B cell (primary cell): Measurements from ENCODE around the gene GADD45G. TPM values are rescaled to one million over a fixed set of nuclear protein-coding genes. Genes with fewer than 3 reads are reported as not detected.

Experiments
- ATAC-seq: fragments of 200-7000 bp; cut with Tn5 transposase; one replicate; pipeline ENCODE4 v1.10.0; 2021; ENCODE audit warnings: low read depth, mild to moderate bottlenecking, moderate number of reproducible peaks, moderate library complexity
- CTCF ChIA-PET: fragments of 350-600 bp; sonication (Branson Sonifier 250); formaldehyde crosslinking; loops from one replicate; lab custom pipeline; 2021; ENCODE audit warnings: antibody characterized with exemption, inconsistent platforms; lab: Charles Lee
- POLR2A ChIA-PET: fragments of 350-600 bp; sonication (Branson Sonifier 250); formaldehyde crosslinking; loops from one replicate; lab custom pipeline; 2021; ENCODE audit warnings: antibody characterized with exemption; lab: Charles Lee
- DNase-seq: peaks from one replicate; pipeline ENCODE4 v3.0.0; 2013
- H2AFZ ChIP-seq: 2 replicates; pipeline ENCODE4 v1.6.1; 2012; ENCODE audit warnings: mild to moderate bottlenecking, low read depth, low read length; ENCODE audit not compliant: insufficient read depth, poor library complexity, severe bottlenecking
- H3K27ac ChIP-seq, 2 donors: 1 replicate in 1 of 2; 2 replicates in 1 of 2; pipeline ENCODE4 v1.5.1; 2012 to 2013; ENCODE audit warnings: low read length in 2 of 2, mild to moderate bottlenecking in 2 of 2, moderate library complexity in 1 of 2
- H3K27me3 ChIP-seq, 4 experiments: fragments of 200-600 bp in 1 of 4; sonication (generic) in 1 of 4; replicated peaks in 1 of 4; 1 replicate in 2 of 4; 2 replicates in 2 of 4; pipeline versions ENCODE4 v1.6.1 to v1.7.0; 2013 to 2016; ENCODE audit warnings: low read length in 3 of 4, mild to moderate bottlenecking in 2 of 4, mixed read lengths in 1 of 4, moderate library complexity in 1 of 4; ENCODE audit not compliant: insufficient read depth in 4 of 4, control insufficient read depth in 3 of 4; ENCODE audit errors: control extremely low read depth in 1 of 4
- H3K36me3 ChIP-seq, 2 experiments: replicated peaks in 1 of 2; 1 replicate in 1 of 2; 2 replicates in 1 of 2; pipeline versions ENCODE4 v1.6.1 to v1.7.1; 2013; ENCODE audit warnings: low read length in 1 of 2; ENCODE audit not compliant: insufficient read depth in 2 of 2, control insufficient read depth in 1 of 2; ENCODE audit errors: control extremely low read depth in 1 of 2, extremely low read depth in 1 of 2
- H3K4me1 ChIP-seq, 2 donors: fragments of 200-600 bp in 1 of 2; sonication (generic) in 1 of 2; 1 replicate in 1 of 2; 2 replicates in 1 of 2; pipeline versions ENCODE4 v1.5.1 to v1.6.1; 2013 to 2017; ENCODE audit warnings: low read length in 2 of 2; ENCODE audit not compliant: control insufficient read depth in 2 of 2, insufficient read depth in 2 of 2
- H3K4me2 ChIP-seq: replicated peaks from 2 replicates; pipeline ENCODE3; 2012; ENCODE audit warnings: mild to moderate bottlenecking, low read depth, low read length; ENCODE audit not compliant: poor library complexity, severe bottlenecking
- H3K4me3 ChIP-seq, 5 experiments: fragments of 200-600 bp in 1 of 5; sonication (generic) in 1 of 5; 1 replicate in 3 of 5; 2 replicates in 2 of 5; pipeline versions ENCODE4 v1.5.1 to v1.7.0; 2011 to 2016; ENCODE audit warnings: low read length in 4 of 5, mild to moderate bottlenecking in 4 of 5, low read depth in 2 of 5, control low read depth in 1 of 5, moderate library complexity in 1 of 5; ENCODE audit not compliant: insufficient read depth in 1 of 5; ENCODE audit errors: control extremely low read depth in 1 of 5, extremely low read depth in 1 of 5
- H3K79me2 ChIP-seq: fragments of 200-600 bp; sonication (generic); one replicate; pipeline ENCODE4 v1.6.0; 2016; ENCODE audit warnings: low read length; ENCODE audit not compliant: control insufficient read depth, insufficient read depth
- H3K9ac ChIP-seq: fragments of 200-600 bp; sonication (generic); 2 replicates; pipeline ENCODE4 v1.6.1; 2017; ENCODE audit warnings: mild to moderate bottlenecking, low read length, moderate library complexity
- H3K9me3 ChIP-seq, 3 donors: one replicate each; pipeline versions ENCODE4 v1.6.1 to v1.7.1; 2013; ENCODE audit warnings: low read length in 2 of 3; ENCODE audit not compliant: control insufficient read depth in 2 of 3, insufficient read depth in 1 of 3; ENCODE audit errors: control extremely low read depth in 1 of 3
- H4K20me1 ChIP-seq: 2 replicates; pipeline ENCODE4 v1.6.0; 2012; ENCODE audit warnings: mild to moderate bottlenecking, low read length; ENCODE audit not compliant: insufficient read depth, control insufficient read depth, poor library complexity, severe bottlenecking
- H3K27ac Mint-ChIP-seq: one replicate; pipeline ENCODE4 v1.8.0; 2021; ENCODE audit warnings: mixed read lengths
- H3K27me3 Mint-ChIP-seq: one replicate; pipeline ENCODE4 v1.8.0; 2021; ENCODE audit warnings: mixed read lengths
- H3K4me1 Mint-ChIP-seq: one replicate; pipeline ENCODE4 v1.8.0; 2021; ENCODE audit warnings: mixed read lengths
- H3K4me3 Mint-ChIP-seq: one replicate; pipeline ENCODE4 v1.8.0; 2021; ENCODE audit warnings: mixed read lengths
- H3K9me3 Mint-ChIP-seq: one replicate; pipeline ENCODE4 v1.8.0; 2022; ENCODE audit warnings: mixed read lengths; ENCODE audit not compliant: insufficient read depth
- CTCF ChIP-seq: fragments of 200-600 bp; IDR thresholded peaks from one replicate; pipeline ENCODE4 v1.8.0; 2022; ENCODE audit warnings: antibody characterized with exemption, mild to moderate bottlenecking
- EZH2 ChIP-seq: IDR thresholded peaks from 2 replicates; pipeline ENCODE4 v1.6.1; 2012; ENCODE audit warnings: borderline replicate concordance, low read depth, mild to moderate bottlenecking, moderate library complexity, low read length; ENCODE audit not compliant: insufficient read depth, poor library complexity, severe bottlenecking
- WGBS: methylation state at CpG from one replicate; pipeline ENCODE4 v1.1.5; 2013; ENCODE audit warnings: missing lambda C conversion rate; ENCODE audit not compliant: insufficient coverage; 5-methylcytosine and 5-hydroxymethylcytosine counted together
- intact Hi-C: fragments of 100-400 bp; cut with micrococcal nuclease; formaldehyde crosslinking; loops from one replicate; pipeline ENCODE4 v1.10.0; 2022
- polyA plus RNA-seq: library from polyadenylated mRNA; depleted of rRNA; stranded (reverse); fragments of >200 nt; gene quantifications from 2 replicates; pipeline ENCODE4 v1.2.3, GENCODE V29; 2012
- total RNA-seq, 2 donors: library from RNA; stranded (reverse); fragments of 120-200 nt in 1 of 2; gene quantifications; 1 replicate in 1 of 2; 2 replicates in 1 of 2; pipeline versions ENCODE4 v1.2.3 to v1.2.4, GENCODE V29; 2013 to 2022

Gene GADD45G
- total and polyA plus RNA-seq, 2 donors (not counting 1 experiment from before 2014, with no cell fraction given), result 4.3 to 5.9 TPM

- TF ChIP-seq CTCF, result no peak
- Mint-ChIP-seq H3K9me3 (no peaks in the 10 kb centered on the region), H3K4me3 (peak overlapping the region; percentile 83), H3K27me3 (peaks cover 20% of the 10 kb centered on the region), H3K27ac (peak overlapping the region; percentile 3), H3K4me1 (peaks cover 32% of the 10 kb centered on the region)
- H3K4me3 ChIP-seq, result peak overlapping the region; percentile 38 to 72 (median 57)
- H2AFZ ChIP-seq, result peak overlapping the region; percentile 76
- DNase-seq (no peak), ATAC-seq (no peak)
- H3K36me3 ChIP-seq, result no peaks in the 10 kb centered on the region
- no peak overlapping the region for H3K27ac ChIP-seq
- CTCF ChIA-PET, result interaction anchor here (1.2 to 2.6 kb wide), 3 partner anchors 9 to 496 kb away, joined by 5 to 14 read pairs (median 8); no protein-coding TSS in a partner anchor
- H3K9me3 ChIP-seq, result peaks cover 0 to 1% (median 0%) of the 10 kb centered on the region in 3 donors
- H3K4me2 ChIP-seq, result peak overlapping the region; percentile 100
- peaks cover 0 to 39% (median 14%) of the 10 kb centered on the region in 4 experiments for H3K27me3 ChIP-seq
- POLR2A ChIA-PET, result no interaction called here
- H3K4me1 ChIP-seq, result peaks cover 21 to 39% of the 10 kb centered on the region in 2 donors
- intact Hi-C loops, result loop anchor here (10.0 kb wide), 1 partner anchor 208 kb away; no protein-coding TSS in a partner anchor
- 8% methylated on average over 3 of the region's 7 CpGs for WGBS
- H4K20me1 ChIP-seq, result no peaks in the 10 kb centered on the region
- H3K79me2 ChIP-seq, result no peaks in the 10 kb centered on the region
- H3K9ac ChIP-seq, result peak overlapping the region; percentile 67
These were observed 2.0 kb downstream of the GADD45G start for GRCh38 chr9:89606624-89607311.

GRCh38 chr9:89608641-89609335 is 4.0 kb downstream of the GADD45G start:
- no peak for DNase-seq
- peaks cover 0 to 33% (median 12%) of the 10 kb centered on the region in 4 experiments for H3K27me3 ChIP-seq
- Mint-ChIP-seq H3K4me3 (no peak overlapping the region), H3K4me1 (peaks cover 23% of the 10 kb centered on the region), H3K9me3 (peaks cover 6% of the 10 kb centered on the region), H3K27ac (no peak overlapping the region), H3K27me3 (peaks cover 24% of the 10 kb centered on the region)
- 100% methylated on average over 1 of the region's 3 CpGs for WGBS
- H3K9me3 ChIP-seq, result peaks cover 0 to 7% (median 3%) of the 10 kb centered on the region in 3 donors
- POLR2A ChIA-PET, result no interaction called here
- no peak overlapping the region for H3K9ac ChIP-seq
- ATAC-seq, result no peak
- no peak overlapping the region for H3K27ac ChIP-seq
- CTCF ChIA-PET, result interaction anchor here (0.6 to 2.6 kb wide), 4 partner anchors 11 to 534 kb away, joined by 3 to 14 read pairs (median 6); no protein-coding TSS in a partner anchor
- peaks cover 15 to 28% of the 10 kb centered on the region in 2 donors for H3K4me1 ChIP-seq
- no peaks in the 10 kb centered on the region for H3K36me3 ChIP-seq
- H3K4me2 ChIP-seq, result no peak overlapping the region
- no peaks in the 10 kb centered on the region for H3K79me2 ChIP-seq
- H2AFZ ChIP-seq, result no peak overlapping the region
- no peak for TF ChIP-seq EZH2
- TF ChIP-seq CTCF, result no peak
- no peak overlapping the region for H3K4me3 ChIP-seq
- intact Hi-C loops, result loop anchor here (10.0 kb wide), 1 partner anchor 206 kb away; no protein-coding TSS in a partner anchor
- no peaks in the 10 kb centered on the region for H4K20me1 ChIP-seq
